Neural cell (in vitro differentiated cells): ENCODE measurements around the gene ZBTB7C. TPM values are rescaled to one million over a fixed set of nuclear protein-coding genes. Genes with fewer than 3 reads are reported as not detected.

Experiments used
- H2AFZ ChIP-seq: fragments of 200-600, 300-800 bp; sonication (generic), shearing (Covaris generic); 2 replicates; pipeline ENCODE4 v1.6.0; 2014; ENCODE audit warnings: low read depth, mild to moderate bottlenecking, antibody characterized with exemption, low read length, moderate library complexity
- H3F3A ChIP-seq: fragments of 200-600 bp; shearing (Covaris generic); 2 replicates; pipeline ENCODE4 v1.6.1; 2016; ENCODE audit warnings: mild to moderate bottlenecking, moderate library complexity, mixed read lengths, antibody characterized with exemption, low read length; ENCODE audit not compliant: insufficient read depth, poor library complexity, severe bottlenecking
- H3K27ac ChIP-seq: fragments of 200-600, 300-800 bp; sonication (generic), shearing (Covaris generic); 2 replicates; pipeline ENCODE4 v1.5.1; 2014; ENCODE audit warnings: mild to moderate bottlenecking, low read length, moderate library complexity
- H3K27me3 ChIP-seq: fragments of 300-800, 200-600 bp; sonication (generic), shearing (Covaris generic); 2 replicates; pipeline ENCODE4 v1.6.0; 2014; ENCODE audit warnings: mild to moderate bottlenecking, low read depth, low read length, moderate library complexity; ENCODE audit not compliant: insufficient read depth
- H3K36me3 ChIP-seq: fragments of 300-800, 200-600 bp; sonication (generic), shearing (Covaris generic); 2 replicates; pipeline ENCODE4 v1.5.1; 2014; ENCODE audit warnings: mild to moderate bottlenecking, antibody characterized with exemption, low read length, moderate library complexity; ENCODE audit not compliant: insufficient read depth
- H3K4me2 ChIP-seq: fragments of 300-800, 200-600 bp; sonication (generic), shearing (Covaris generic); 2 replicates; pipeline ENCODE4 v1.6.0; 2014; ENCODE audit warnings: mild to moderate bottlenecking, low read length
- H3K4me3 ChIP-seq: fragments of 300-800, 200-600 bp; sonication (generic), shearing (Covaris generic); 2 replicates; pipeline ENCODE4 v1.5.1; 2014; ENCODE audit warnings: mild to moderate bottlenecking, low read length, moderate library complexity
- H3K79me2 ChIP-seq: fragments of 200-600 bp; shearing (Covaris generic); replicated peaks from 2 replicates; pipeline ENCODE4 v1.6.0; 2014; ENCODE audit warnings: mild to moderate bottlenecking, low read length, moderate library complexity; ENCODE audit not compliant: insufficient read depth
- H3K9ac ChIP-seq: fragments of 300-800, 200-600 bp; sonication (generic), shearing (Covaris generic); 2 replicates; pipeline ENCODE4 v1.6.1; 2016; ENCODE audit warnings: mild to moderate bottlenecking, low read length, mixed read lengths
- H3K9me2 ChIP-seq: fragments of 200-600 bp; shearing (Covaris generic); 2 replicates; pipeline ENCODE4 v1.6.1; 2016; ENCODE audit warnings: mild to moderate bottlenecking, low read length, mixed read lengths; ENCODE audit not compliant: insufficient read depth
- H3K9me3 ChIP-seq: fragments of 200-600, 300-800 bp; sonication (generic), shearing (Covaris generic); 2 replicates; pipeline ENCODE4 v1.6.1; 2016; ENCODE audit warnings: mild to moderate bottlenecking, mixed run types, low read length, moderate library complexity, mixed read lengths
- H4K20me1 ChIP-seq: fragments of 200-600 bp; shearing (Covaris generic); 2 replicates; pipeline ENCODE4 v1.6.1; 2016; ENCODE audit warnings: mild to moderate bottlenecking, mixed run types; ENCODE audit not compliant: insufficient read depth
- EP300 ChIP-seq: fragments of 450-650 bp; conservative IDR thresholded peaks from 2 replicates; pipeline ENCODE4 v1.6.1; 2014; ENCODE audit warnings: antibody characterized with exemption, mild to moderate bottlenecking, moderate library complexity; ENCODE audit not compliant: poor library complexity, severe bottlenecking
- EZH2 ChIP-seq: fragments of 200-600, 300-800 bp; shearing (Covaris generic), sonication (generic); IDR thresholded peaks from 2 replicates; pipeline ENCODE4 v1.6.1; 2014; ENCODE audit warnings: antibody characterized with exemption, low read length, borderline replicate concordance, mild to moderate bottlenecking; ENCODE audit not compliant: insufficient read depth, poor library complexity, severe bottlenecking
- MXI1 ChIP-seq: fragments of 450-650 bp; conservative IDR thresholded peaks from 2 replicates; pipeline ENCODE4 v1.6.1; 2014; ENCODE audit warnings: antibody characterized with exemption, mild to moderate bottlenecking; ENCODE audit not compliant: poor library complexity, severe bottlenecking
- POLR2AphosphoS5 ChIP-seq: IDR thresholded peaks from 2 replicates; pipeline ENCODE4 v1.6.1; 2012
- RAD21 ChIP-seq: fragments of 450-650 bp; conservative IDR thresholded peaks from 2 replicates; pipeline ENCODE4 v1.6.1; 2014; ENCODE audit warnings: antibody characterized with exemption, mild to moderate bottlenecking, moderate library complexity
- REST ChIP-seq: IDR thresholded peaks from 2 replicates; pipeline ENCODE4 v1.6.1; 2012; ENCODE audit warnings: borderline replicate concordance
- SMC3 ChIP-seq: fragments of 450-650 bp; conservative IDR thresholded peaks from 2 replicates; pipeline ENCODE4 v1.6.1; 2014; ENCODE audit warnings: antibody characterized with exemption, mild to moderate bottlenecking, moderate library complexity; ENCODE audit not compliant: poor library complexity
- TAF1 ChIP-seq: IDR thresholded peaks from 2 replicates; pipeline ENCODE4 v1.6.1; 2012; ENCODE audit warnings: low read depth
- polyA plus RNA-seq: library from polyadenylated mRNA; depleted of rRNA; stranded (reverse); fragments of >200 nt; gene quantifications from 2 replicates; pipeline ENCODE4 v1.2.3, GENCODE V29; 2014
- TF ChIP-seq, protein P1 (sequence below): fragments of 450-650 bp; IDR thresholded peaks from 2 replicates; pipeline ENCODE4 v1.5.1; 2014; ENCODE audit warnings: antibody characterized with exemption, mild to moderate bottlenecking, moderate library complexity; ENCODE audit not compliant: poor library complexity, severe bottlenecking

The ZBTB7C gene
- polyA plus RNA-seq, 1 donor from 2014 or later: 2.4 TPM

GRCh38 chr18:48116873-48117630 lies 292.1 kb downstream of the ZBTB7C start:
- Histone ChIP-seq H3K79me2 (no peaks in the 10 kb centered on the region), H3K9ac (no peak overlapping the region), H3K9me3 (no peaks in the 10 kb centered on the region), H3K27me3 (no peaks in the 10 kb centered on the region), H3F3A (no peaks in the 10 kb centered on the region), H2AFZ (no peak overlapping the region), H4K20me1 (no peaks in the 10 kb centered on the region), H3K4me2 (no peak overlapping the region), H3K9me2 (no peaks in the 10 kb centered on the region), H3K36me3 (no peaks in the 10 kb centered on the region), H3K27ac (no peak overlapping the region), H3K4me3 (no peak overlapping the region)
- TF ChIP-seq EZH2 (no peak), TAF1 (no peak), RAD21 (no peak), SMC3 (no peak), REST (no peak)
- TF ChIP-seq, protein P1, sequence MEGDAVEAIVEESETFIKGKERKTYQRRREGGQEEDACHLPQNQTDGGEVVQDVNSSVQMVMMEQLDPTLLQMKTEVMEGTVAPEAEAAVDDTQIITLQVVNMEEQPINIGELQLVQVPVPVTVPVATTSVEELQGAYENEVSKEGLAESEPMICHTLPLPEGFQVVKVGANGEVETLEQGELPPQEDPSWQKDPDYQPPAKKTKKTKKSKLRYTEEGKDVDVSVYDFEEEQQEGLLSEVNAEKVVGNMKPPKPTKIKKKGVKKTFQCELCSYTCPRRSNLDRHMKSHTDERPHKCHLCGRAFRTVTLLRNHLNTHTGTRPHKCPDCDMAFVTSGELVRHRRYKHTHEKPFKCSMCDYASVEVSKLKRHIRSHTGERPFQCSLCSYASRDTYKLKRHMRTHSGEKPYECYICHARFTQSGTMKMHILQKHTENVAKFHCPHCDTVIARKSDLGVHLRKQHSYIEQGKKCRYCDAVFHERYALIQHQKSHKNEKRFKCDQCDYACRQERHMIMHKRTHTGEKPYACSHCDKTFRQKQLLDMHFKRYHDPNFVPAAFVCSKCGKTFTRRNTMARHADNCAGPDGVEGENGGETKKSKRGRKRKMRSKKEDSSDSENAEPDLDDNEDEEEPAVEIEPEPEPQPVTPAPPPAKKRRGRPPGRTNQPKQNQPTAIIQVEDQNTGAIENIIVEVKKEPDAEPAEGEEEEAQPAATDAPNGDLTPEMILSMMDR: no peak

DNA sequence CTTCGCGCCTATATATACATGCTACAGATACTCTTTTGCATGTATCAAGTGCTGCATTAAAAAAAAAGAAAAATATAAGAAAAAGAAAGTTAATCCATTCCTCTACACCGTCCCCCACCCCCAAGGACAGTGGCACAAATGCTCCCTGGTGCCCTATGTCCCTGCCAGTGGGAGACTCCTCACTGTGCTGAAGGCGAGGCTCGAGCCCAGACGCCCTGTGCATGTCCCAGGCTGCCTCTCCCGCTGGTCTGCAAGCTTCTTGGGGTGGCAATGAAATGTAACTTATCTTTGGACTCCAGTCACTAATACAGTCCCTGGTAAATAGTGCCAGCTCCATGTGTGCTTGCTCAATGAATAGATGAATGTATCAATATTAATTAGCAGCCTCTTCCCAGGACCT lies 293.2 kb downstream of the ZBTB7C start:
- H2AFZ ChIP-seq: no peak overlapping the region
- H3K4me2 ChIP-seq: no peak overlapping the region
- no peaks in the 10 kb centered on the region for H4K20me1 ChIP-seq
- no peak overlapping the region for H3K27ac ChIP-seq
- H3K9me3 ChIP-seq: no peaks in the 10 kb centered on the region
- no peaks in the 10 kb centered on the region for H3K36me3 ChIP-seq
- no peaks in the 10 kb centered on the region for H3K9me2 ChIP-seq
- no peaks in the 10 kb centered on the region for H3K79me2 ChIP-seq
- H3F3A ChIP-seq: no peaks in the 10 kb centered on the region
- H3K9ac ChIP-seq: no peak overlapping the region
- H3K4me3 ChIP-seq: no peak overlapping the region
- TF ChIP-seq EZH2 (no peak), RAD21 (no peak), MXI1 (no peak), REST (no peak), POLR2AphosphoS5 (no peak), EP300 (no peak), TAF1 (no peak), SMC3 (no peak)
- TF ChIP-seq, protein P1: no peak
- H3K27me3 ChIP-seq: no peaks in the 10 kb centered on the region
